Measurements from ENCODE around the gene BCL2L11. TPM values are rescaled to one million over a fixed set of nuclear protein-coding genes. Genes with fewer than 3 reads are reported as not detected.

The BCL2L11 gene
- total and polyA plus RNA-seq, 10 of the 15 experiments (the other 5 are each of a cell fraction or from before 2014, with no cell fraction given), result 0.29 to 10.1 (median 1.1) TPM

DNA sequence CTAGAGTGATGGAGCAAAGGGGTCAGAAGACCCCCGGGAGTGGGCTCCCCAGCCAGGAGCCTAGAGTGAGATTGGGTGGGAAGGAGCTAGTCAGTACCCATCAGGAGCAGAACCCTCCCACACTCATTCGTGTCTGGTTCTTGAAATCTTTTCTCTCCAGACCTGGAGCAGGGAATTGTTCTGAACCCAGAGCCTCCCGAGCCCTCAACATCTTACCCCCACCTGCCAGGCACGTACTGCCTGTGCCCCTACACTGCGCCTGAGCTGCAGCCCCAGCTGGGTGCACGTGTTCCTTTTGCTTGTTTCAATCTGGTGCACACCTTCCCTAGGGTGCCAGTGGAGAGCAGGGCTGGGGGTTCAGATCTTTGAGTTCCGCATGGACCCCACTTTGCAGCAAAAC, 52.6 kb downstream of the BCL2L11 start (continued):
- no peak for TF ChIP-seq ZNF622 (IDR thresholded peaks at IDR 0.05)
- TF ChIP-seq EGR1 (IDR thresholded peaks at IDR 0.05; ENCODE audit: borderline replicate concordance in 1 of 2, low read depth in 2 of 2, low read length in 2 of 2), result no peak

DNA sequence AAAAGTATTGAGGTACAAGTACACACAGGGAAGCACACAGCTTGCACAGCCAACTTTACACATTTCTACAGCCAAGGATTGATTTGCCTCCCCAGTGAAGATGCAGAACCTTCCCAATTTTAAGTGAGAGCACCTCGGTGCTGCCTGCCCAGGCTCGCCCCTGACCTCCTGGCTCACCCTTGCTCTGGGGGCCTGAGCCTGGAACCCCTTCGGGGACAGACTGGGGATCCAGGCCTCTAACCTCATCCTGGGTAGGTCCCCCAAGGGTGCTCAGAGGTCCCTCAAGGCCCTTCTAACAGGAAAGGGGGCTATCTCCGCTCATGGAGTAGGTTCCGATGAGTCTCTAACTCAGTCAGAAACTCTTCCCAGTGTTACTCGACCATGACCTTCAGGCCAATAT, 53.1 kb downstream of the BCL2L11 start:
- ChIA-PET SMC1A (ENCODE audit: uncharacterized antibody, unreplicated experiment) (interaction anchor here (1.0 kb wide), 3 partner anchors 19 to 29 kb away, joined by 3 read pairs; no protein-coding TSS in a partner anchor), POLR2A (no interaction called here), RAD21 (ENCODE audit: unreplicated experiment) (no interaction called here), CTCF (no interaction called here)
- H3K9me3 ChIP-seq (replicated peaks; ENCODE audit: control insufficient read depth, insufficient read depth, low read length), result no peaks in the 10 kb centered on the region
- H3K36me3 ChIP-seq (ENCODE audit: control insufficient read depth in 2 of 2, insufficient read depth in 2 of 2, low read length in 1 of 2), result no peaks in the 10 kb centered on the region
- H3K4me1 ChIP-seq (ENCODE audit: control insufficient read depth, insufficient read depth, low read length), result peaks cover 4% of the 10 kb centered on the region; the same call in 1 of the 2 replicates
- intact Hi-C loops (cut with micrococcal nuclease; ENCODE audit: unreplicated experiment), result no loop called here
- H3K9ac ChIP-seq (ENCODE audit: control insufficient read depth, insufficient read depth, low read length), result no peak overlapping the region
- in situ Hi-C loops (cut with MboI), result no loop called here
- WGBS (ENCODE audit: insufficient coverage, insufficient replicate concordance, low lambda C conversion rate, missing lambda C conversion rate), result 29% methylated on average over 6 of the region's 6 CpGs
- H3K4me2 ChIP-seq (ENCODE audit: control insufficient read depth, insufficient read depth), result no peak overlapping the region
- no peak overlapping the region for H3K4me3 ChIP-seq
- DNase-seq (ENCODE audit: low read depth, low spot score) (no peak), ATAC-seq (no peak), FAIRE-seq (no peak)
- H2AFZ ChIP-seq (ENCODE audit: control insufficient read depth, low read depth, low read length), result no peak overlapping the region
- H3K79me2 ChIP-seq (ENCODE audit: control insufficient read depth, insufficient read depth, low read length), result no peaks in the 10 kb centered on the region
- H4K20me1 ChIP-seq (ENCODE audit: control insufficient read depth, insufficient read depth), result no peaks in the 10 kb centered on the region
- no peak overlapping the region for H3K27ac ChIP-seq (ENCODE audit: control insufficient read depth, insufficient read depth)
- peaks cover 0 to 3% of the 10 kb centered on the region in 2 experiments; a peak in 3 of 4 replicates for H3K27me3 ChIP-seq (replicated peaks in 1 of 2; ENCODE audit: control insufficient read depth in 2 of 2, insufficient read depth in 2 of 2, low read length in 1 of 2)
- BruUV-seq (replicated peaks), result no TSS peak
- TF ChIP-seq ZNF207 (IDR thresholded peaks at IDR 0.05; ENCODE audit: borderline replicate concordance) (no peak), POLR2A (IDR thresholded peaks at IDR 0.05; ENCODE audit: low read depth, low read length) (no peak), SMC3 (IDR thresholded peaks at IDR 0.05; ENCODE audit: borderline replicate concordance, low read length) (no peak), ZZZ3 (IDR thresholded peaks at IDR 0.05; ENCODE audit: control insufficient read depth, insufficient read length, low read depth) (no peak)
- TF ChIP-seq, protein P1, sequence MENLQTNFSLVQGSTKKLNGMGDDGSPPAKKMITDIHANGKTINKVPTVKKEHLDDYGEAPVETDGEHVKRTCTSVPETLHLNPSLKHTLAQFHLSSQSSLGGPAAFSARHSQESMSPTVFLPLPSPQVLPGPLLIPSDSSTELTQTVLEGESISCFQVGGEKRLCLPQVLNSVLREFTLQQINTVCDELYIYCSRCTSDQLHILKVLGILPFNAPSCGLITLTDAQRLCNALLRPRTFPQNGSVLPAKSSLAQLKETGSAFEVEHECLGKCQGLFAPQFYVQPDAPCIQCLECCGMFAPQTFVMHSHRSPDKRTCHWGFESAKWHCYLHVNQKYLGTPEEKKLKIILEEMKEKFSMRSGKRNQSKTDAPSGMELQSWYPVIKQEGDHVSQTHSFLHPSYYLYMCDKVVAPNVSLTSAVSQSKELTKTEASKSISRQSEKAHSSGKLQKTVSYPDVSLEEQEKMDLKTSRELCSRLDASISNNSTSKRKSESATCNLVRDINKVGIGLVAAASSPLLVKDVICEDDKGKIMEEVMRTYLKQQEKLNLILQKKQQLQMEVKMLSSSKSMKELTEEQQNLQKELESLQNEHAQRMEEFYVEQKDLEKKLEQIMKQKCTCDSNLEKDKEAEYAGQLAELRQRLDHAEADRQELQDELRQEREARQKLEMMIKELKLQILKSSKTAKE (IDR thresholded peaks at IDR 0.05; ENCODE audit: low read depth, poor library complexity, severe bottlenecking), result no peak
- TF ChIP-seq, protein P2, sequence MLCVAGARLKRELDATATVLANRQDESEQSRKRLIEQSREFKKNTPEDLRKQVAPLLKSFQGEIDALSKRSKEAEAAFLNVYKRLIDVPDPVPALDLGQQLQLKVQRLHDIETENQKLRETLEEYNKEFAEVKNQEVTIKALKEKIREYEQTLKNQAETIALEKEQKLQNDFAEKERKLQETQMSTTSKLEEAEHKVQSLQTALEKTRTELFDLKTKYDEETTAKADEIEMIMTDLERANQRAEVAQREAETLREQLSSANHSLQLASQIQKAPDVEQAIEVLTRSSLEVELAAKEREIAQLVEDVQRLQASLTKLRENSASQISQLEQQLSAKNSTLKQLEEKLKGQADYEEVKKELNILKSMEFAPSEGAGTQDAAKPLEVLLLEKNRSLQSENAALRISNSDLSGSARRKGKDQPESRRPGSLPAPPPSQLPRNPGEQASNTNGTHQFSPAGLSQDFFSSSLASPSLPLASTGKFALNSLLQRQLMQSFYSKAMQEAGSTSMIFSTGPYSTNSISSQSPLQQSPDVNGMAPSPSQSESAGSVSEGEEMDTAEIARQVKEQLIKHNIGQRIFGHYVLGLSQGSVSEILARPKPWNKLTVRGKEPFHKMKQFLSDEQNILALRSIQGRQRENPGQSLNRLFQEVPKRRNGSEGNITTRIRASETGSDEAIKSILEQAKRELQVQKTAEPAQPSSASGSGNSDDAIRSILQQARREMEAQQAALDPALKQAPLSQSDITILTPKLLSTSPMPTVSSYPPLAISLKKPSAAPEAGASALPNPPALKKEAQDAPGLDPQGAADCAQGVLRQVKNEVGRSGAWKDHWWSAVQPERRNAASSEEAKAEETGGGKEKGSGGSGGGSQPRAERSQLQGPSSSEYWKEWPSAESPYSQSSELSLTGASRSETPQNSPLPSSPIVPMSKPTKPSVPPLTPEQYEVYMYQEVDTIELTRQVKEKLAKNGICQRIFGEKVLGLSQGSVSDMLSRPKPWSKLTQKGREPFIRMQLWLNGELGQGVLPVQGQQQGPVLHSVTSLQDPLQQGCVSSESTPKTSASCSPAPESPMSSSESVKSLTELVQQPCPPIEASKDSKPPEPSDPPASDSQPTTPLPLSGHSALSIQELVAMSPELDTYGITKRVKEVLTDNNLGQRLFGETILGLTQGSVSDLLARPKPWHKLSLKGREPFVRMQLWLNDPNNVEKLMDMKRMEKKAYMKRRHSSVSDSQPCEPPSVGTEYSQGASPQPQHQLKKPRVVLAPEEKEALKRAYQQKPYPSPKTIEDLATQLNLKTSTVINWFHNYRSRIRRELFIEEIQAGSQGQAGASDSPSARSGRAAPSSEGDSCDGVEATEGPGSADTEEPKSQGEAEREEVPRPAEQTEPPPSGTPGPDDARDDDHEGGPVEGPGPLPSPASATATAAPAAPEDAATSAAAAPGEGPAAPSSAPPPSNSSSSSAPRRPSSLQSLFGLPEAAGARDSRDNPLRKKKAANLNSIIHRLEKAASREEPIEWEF (IDR thresholded peaks at IDR 0.05; ENCODE audit: insufficient replicate concordance, low read depth, low read length), result no peak
- TF ChIP-seq, protein P3, sequence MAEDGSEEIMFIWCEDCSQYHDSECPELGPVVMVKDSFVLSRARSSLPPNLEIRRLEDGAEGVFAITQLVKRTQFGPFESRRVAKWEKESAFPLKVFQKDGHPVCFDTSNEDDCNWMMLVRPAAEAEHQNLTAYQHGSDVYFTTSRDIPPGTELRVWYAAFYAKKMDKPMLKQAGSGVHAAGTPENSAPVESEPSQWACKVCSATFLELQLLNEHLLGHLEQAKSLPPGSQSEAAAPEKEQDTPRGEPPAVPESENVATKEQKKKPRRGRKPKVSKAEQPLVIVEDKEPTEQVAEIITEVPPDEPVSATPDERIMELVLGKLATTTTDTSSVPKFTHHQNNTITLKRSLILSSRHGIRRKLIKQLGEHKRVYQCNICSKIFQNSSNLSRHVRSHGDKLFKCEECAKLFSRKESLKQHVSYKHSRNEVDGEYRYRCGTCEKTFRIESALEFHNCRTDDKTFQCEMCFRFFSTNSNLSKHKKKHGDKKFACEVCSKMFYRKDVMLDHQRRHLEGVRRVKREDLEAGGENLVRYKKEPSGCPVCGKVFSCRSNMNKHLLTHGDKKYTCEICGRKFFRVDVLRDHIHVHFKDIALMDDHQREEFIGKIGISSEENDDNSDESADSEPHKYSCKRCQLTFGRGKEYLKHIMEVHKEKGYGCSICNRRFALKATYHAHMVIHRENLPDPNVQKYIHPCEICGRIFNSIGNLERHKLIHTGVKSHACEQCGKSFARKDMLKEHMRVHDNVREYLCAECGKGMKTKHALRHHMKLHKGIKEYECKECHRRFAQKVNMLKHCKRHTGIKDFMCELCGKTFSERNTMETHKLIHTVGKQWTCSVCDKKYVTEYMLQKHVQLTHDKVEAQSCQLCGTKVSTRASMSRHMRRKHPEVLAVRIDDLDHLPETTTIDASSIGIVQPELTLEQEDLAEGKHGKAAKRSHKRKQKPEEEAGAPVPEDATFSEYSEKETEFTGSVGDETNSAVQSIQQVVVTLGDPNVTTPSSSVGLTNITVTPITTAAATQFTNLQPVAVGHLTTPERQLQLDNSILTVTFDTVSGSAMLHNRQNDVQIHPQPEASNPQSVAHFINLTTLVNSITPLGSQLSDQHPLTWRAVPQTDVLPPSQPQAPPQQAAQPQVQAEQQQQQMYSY (CRISPR knock-in tag; IDR thresholded peaks at IDR 0.05), result no peak
- TF ChIP-seq, protein P4, sequence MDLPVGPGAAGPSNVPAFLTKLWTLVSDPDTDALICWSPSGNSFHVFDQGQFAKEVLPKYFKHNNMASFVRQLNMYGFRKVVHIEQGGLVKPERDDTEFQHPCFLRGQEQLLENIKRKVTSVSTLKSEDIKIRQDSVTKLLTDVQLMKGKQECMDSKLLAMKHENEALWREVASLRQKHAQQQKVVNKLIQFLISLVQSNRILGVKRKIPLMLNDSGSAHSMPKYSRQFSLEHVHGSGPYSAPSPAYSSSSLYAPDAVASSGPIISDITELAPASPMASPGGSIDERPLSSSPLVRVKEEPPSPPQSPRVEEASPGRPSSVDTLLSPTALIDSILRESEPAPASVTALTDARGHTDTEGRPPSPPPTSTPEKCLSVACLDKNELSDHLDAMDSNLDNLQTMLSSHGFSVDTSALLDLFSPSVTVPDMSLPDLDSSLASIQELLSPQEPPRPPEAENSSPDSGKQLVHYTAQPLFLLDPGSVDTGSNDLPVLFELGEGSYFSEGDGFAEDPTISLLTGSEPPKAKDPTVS (IDR thresholded peaks at IDR 0.05; ENCODE audit: low read depth, low read length), result no peak

All from GM12878 (cell line).